Mesothelial cell of epicardium (in vitro differentiated cells): ENCODE measurements around the gene VSX1. TPM values are rescaled to one million over a fixed set of nuclear protein-coding genes. Genes with fewer than 3 reads are reported as not detected.

Experiments used
- DNase-seq, 2 experiments: peaks; one replicate each; pipeline ENCODE4 v3.0.0; 2021; ENCODE audit warnings: low spot score in 2 of 2; ENCODE audit not compliant: unreplicated experiment in 2 of 2
- H3K27ac Mint-ChIP-seq: 2 replicates; pipeline ENCODE4 v1.8.0; 2021; ENCODE audit warnings: mixed read lengths
- H3K27me3 Mint-ChIP-seq: 2 replicates; pipeline ENCODE4 v1.8.0; 2021; ENCODE audit warnings: low read depth, mixed read lengths
- H3K36me3 Mint-ChIP-seq: 2 replicates; pipeline ENCODE4 v1.8.0; 2021; ENCODE audit warnings: mixed read lengths
- H3K4me1 Mint-ChIP-seq: 2 replicates; pipeline ENCODE4 v1.8.0; 2021; ENCODE audit warnings: mixed read lengths
- H3K4me3 Mint-ChIP-seq: 2 replicates; pipeline ENCODE4 v1.8.0; 2021; ENCODE audit warnings: mild to moderate bottlenecking, moderate library complexity, mixed read lengths
- H3K9me3 Mint-ChIP-seq: 2 replicates; pipeline ENCODE4 v1.8.0; 2021; ENCODE audit warnings: mixed read lengths
- CTCF ChIP-seq: fragments of 200-600 bp; sonication (generic); IDR thresholded peaks from one replicate; pipeline ENCODE4 v1.5.0; 2021; ENCODE audit warnings: antibody characterized with exemption; ENCODE audit not compliant: unreplicated experiment
- total RNA-seq: library from RNA; stranded (reverse); gene quantifications from 3 replicates; pipeline ENCODE4 v1.2.1, GENCODE V29; 2021

The VSX1 gene
- total RNA-seq, 1 donor from 2014 or later: not detected

GRCh38 chr20:25025986-25026605, 55.8 kb downstream of the VSX1 start:
- peaks cover 22% of the 10 kb centered on the region for H3K27me3 Mint-ChIP-seq
- DNase-seq: no peak
- TF ChIP-seq CTCF: no peak
- no peaks in the 10 kb centered on the region for H3K36me3 Mint-ChIP-seq
- peaks cover 10% of the 10 kb centered on the region for H3K4me1 Mint-ChIP-seq
- H3K9me3 Mint-ChIP-seq: no peaks in the 10 kb centered on the region
- H3K4me3 Mint-ChIP-seq: no peak overlapping the region
- no peak overlapping the region for H3K27ac Mint-ChIP-seq

Other genes with a start within 250 kb of the VSX1 start
- gene CST7, start 132.9 kb downstream of the VSX1 start, total RNA-seq: not detected in 3 replicates
- 77.4 to 78.2 TPM (median 78.0 TPM) in 3 replicates for gene APMAP, start 89.4 kb downstream of the VSX1 start, total RNA-seq
- gene ACSS1, start 24.0 kb downstream of the VSX1 start, total RNA-seq: 4.0 to 5.2 TPM (median 4.8 TPM) in 3 replicates
- gene ENTPD6, start 113.6 kb upstream of the VSX1 start, total RNA-seq: 59.3 to 68.6 TPM (median 67.8 TPM) in 3 replicates
- 46.6 to 48.0 TPM (median 47.4 TPM) in 3 replicates for gene PYGB, start 165.9 kb upstream of the VSX1 start, total RNA-seq